Measurements from ENCODE around the gene SLC25A47.

SLC25A47 gene

GRCh38 chr14:100348784-100349685, 25.9 kb downstream of the SLC25A47 start:
- no peak for DNase-seq

GRCh38 chr14:100350276-100350926, 27.3 kb downstream of the SLC25A47 start:
- DNase-seq: no peak

GRCh38 chr14:100350986-100351385, 27.8 kb downstream of the SLC25A47 start:
- DNase-seq: no peak

GRCh38 chr14:100358396-100358795, 35.3 kb downstream of the SLC25A47 start:
- no peak for DNase-seq

- DNase-seq: no peak
These were observed 36.0 kb downstream of the SLC25A47 start for GRCh38 chr14:100359111-100359510.

GRCh38 chr14:100359881-100360280, 36.7 kb downstream of the SLC25A47 start:
- DNase-seq: no peak

- DNase-seq: no peak
These were observed 38.5 kb downstream of the SLC25A47 start for GRCh38 chr14:100361626-100362025.

GRCh38 chr14:100362311-100362927, 39.3 kb downstream of the SLC25A47 start:
- no peak for DNase-seq

GRCh38 chr14:100363053-100363452, 39.9 kb downstream of the SLC25A47 start:
- no peak for DNase-seq

GRCh38 chr14:100364403-100364802, 41.3 kb downstream of the SLC25A47 start:
- DNase-seq: no peak

- no peak for DNase-seq
These were observed 42.6 kb downstream of the SLC25A47 start for GRCh38 chr14:100365741-100366140.

- DNase-seq: no peak
These were observed 45.9 kb downstream of the SLC25A47 start for GRCh38 chr14:100369019-100369418.

GRCh38 chr14:100370003-100370402, 46.9 kb downstream of the SLC25A47 start:
- no peak for DNase-seq

- no peak for DNase-seq
These were observed 48.6 kb downstream of the SLC25A47 start for GRCh38 chr14:100371773-100372172.

GRCh38 chr14:100372357-100373048, 49.4 kb downstream of the SLC25A47 start:
- DNase-seq: no peak

GRCh38 chr14:100374270-100374669, 51.1 kb downstream of the SLC25A47 start:
- no peak for DNase-seq

- DNase-seq: no peak
These were observed 51.7 kb downstream of the SLC25A47 start for GRCh38 chr14:100374876-100375265.

- no peak for DNase-seq
These were observed 52.3 kb downstream of the SLC25A47 start for GRCh38 chr14:100375266-100375962.

- peak; percentile 98 for DNase-seq
These were observed 53.0 kb downstream of the SLC25A47 start, which contains the start of gene WDR25 for GRCh38 chr14:100375963-100376735. TSS of gene WDR25 (plus strand) at chr14:100376485.

- DNase-seq: no peak
These were observed 53.6 kb downstream of the SLC25A47 start for GRCh38 chr14:100376751-100377171.
